ENCODE results near the gene SLC16A12. TPM values are rescaled to one million over a fixed set of nuclear protein-coding genes. Genes with fewer than 3 reads are reported as not detected.
"Not testable (repeated sequence)": the region's sequence is repeated elsewhere in the genome, so short reads cannot be mapped to it uniquely, and the experiment has no call there.

The SLC16A12 gene
- total RNA-seq, 1 experiment from 2014 or later = 1.0 TPM

- DNase-seq = no peak
- no TSS peak for BruUV-seq (replicated peaks)
- Mint-ChIP-seq H3K4me1 (ENCODE audit: low read depth, unreplicated experiment) (no peaks in the 10 kb centered on the region), H3K9me3 (ENCODE audit: low read depth, unreplicated experiment) (no peaks in the 10 kb centered on the region), H3K36me3 (ENCODE audit: insufficient read depth, unreplicated experiment) (peaks cover 4% of the 10 kb centered on the region), H3K27me3 (ENCODE audit: unreplicated experiment) (peaks cover 20% of the 10 kb centered on the region), H3K4me3 (ENCODE audit: low read depth, unreplicated experiment) (no peak overlapping the region), H3K27ac (ENCODE audit: unreplicated experiment) (no peak overlapping the region)
- no peak for TF ChIP-seq CTCF (IDR thresholded peaks at IDR 0.05; ENCODE audit: unreplicated experiment)
- intact Hi-C loops (cut with micrococcal nuclease; ENCODE audit: unreplicated experiment) = no loop called here
- CTCF ChIA-PET = no interaction called here
Measured at GRCh38 chr10:89537364-89537763, 2.0 kb upstream of the SLC16A12 start.

DNA sequence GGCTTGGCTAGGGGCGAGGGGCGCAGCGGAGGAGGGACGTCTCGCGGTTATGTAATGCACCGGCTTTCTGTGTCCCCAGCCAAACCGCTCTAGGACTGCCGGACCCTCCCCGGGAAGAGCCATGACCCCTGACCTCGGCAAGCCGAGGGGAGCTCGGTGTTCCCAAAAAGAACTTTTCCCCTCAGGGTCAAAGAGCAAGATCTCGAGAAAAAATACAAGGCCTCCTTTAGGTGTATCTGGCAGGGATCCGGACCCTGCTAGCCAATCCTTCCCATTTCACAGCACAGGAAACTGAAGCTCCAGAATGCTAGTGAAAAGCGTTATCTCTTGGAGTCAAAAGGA is 590 bp upstream of the SLC16A12 start:
- peaks cover 20% of the 10 kb centered on the region for H3K27me3 Mint-ChIP-seq (ENCODE audit: unreplicated experiment)
- peak overlapping the region; percentile 55 for H3K4me3 Mint-ChIP-seq (ENCODE audit: low read depth, unreplicated experiment)
- no peak overlapping the region for H3K27ac Mint-ChIP-seq (ENCODE audit: unreplicated experiment)
- DNase-seq = no peak
- CTCF ChIA-PET = no interaction called here
- BruUV-seq (replicated peaks) = no TSS peak
- intact Hi-C loops (cut with micrococcal nuclease; ENCODE audit: unreplicated experiment) = no loop called here
- no peaks in the 10 kb centered on the region for H3K4me1 Mint-ChIP-seq (ENCODE audit: low read depth, unreplicated experiment)
- TF ChIP-seq CTCF (IDR thresholded peaks at IDR 0.05; ENCODE audit: unreplicated experiment) = no peak
- no peaks in the 10 kb centered on the region for H3K9me3 Mint-ChIP-seq (ENCODE audit: low read depth, unreplicated experiment)
- H3K36me3 Mint-ChIP-seq (ENCODE audit: insufficient read depth, unreplicated experiment) = peaks cover 4% of the 10 kb centered on the region

GRCh38 chr10:89534826-89535166 is 598 bp downstream of the SLC16A12 start:
- BruUV-seq (replicated peaks) = no TSS peak
- Mint-ChIP-seq H3K9me3 (ENCODE audit: low read depth, unreplicated experiment) (no peaks in the 10 kb centered on the region), H3K4me1 (ENCODE audit: low read depth, unreplicated experiment) (no peaks in the 10 kb centered on the region), H3K27ac (ENCODE audit: unreplicated experiment) (no peak overlapping the region), H3K27me3 (ENCODE audit: unreplicated experiment) (peaks cover 20% of the 10 kb centered on the region), H3K4me3 (ENCODE audit: low read depth, unreplicated experiment) (peak overlapping the region; percentile 55), H3K36me3 (ENCODE audit: insufficient read depth, unreplicated experiment) (peaks cover 4% of the 10 kb centered on the region)
- TF ChIP-seq CTCF (IDR thresholded peaks at IDR 0.05; ENCODE audit: unreplicated experiment) = no peak
- CTCF ChIA-PET = no interaction called here
- no peak for DNase-seq
- intact Hi-C loops (cut with micrococcal nuclease; ENCODE audit: unreplicated experiment) = no loop called here

- Mint-ChIP-seq H3K4me1 (ENCODE audit: low read depth, unreplicated experiment) (no peaks in the 10 kb centered on the region), H3K4me3 (ENCODE audit: low read depth, unreplicated experiment) (no peak overlapping the region), H3K27me3 (ENCODE audit: unreplicated experiment) (peaks cover 11% of the 10 kb centered on the region), H3K27ac (ENCODE audit: unreplicated experiment) (no peak overlapping the region), H3K9me3 (ENCODE audit: low read depth, unreplicated experiment) (no peaks in the 10 kb centered on the region), H3K36me3 (ENCODE audit: insufficient read depth, unreplicated experiment) (peaks cover 4% of the 10 kb centered on the region)
- intact Hi-C loops (cut with micrococcal nuclease; ENCODE audit: unreplicated experiment) = no loop called here
- BruUV-seq (replicated peaks) = no TSS peak
- CTCF ChIA-PET = no interaction called here
- DNase-seq = no peak
- no peak for TF ChIP-seq CTCF (IDR thresholded peaks at IDR 0.05; ENCODE audit: unreplicated experiment)
Measured at GRCh38 chr10:89532476-89532875, 2.9 kb downstream of the SLC16A12 start.

DNA sequence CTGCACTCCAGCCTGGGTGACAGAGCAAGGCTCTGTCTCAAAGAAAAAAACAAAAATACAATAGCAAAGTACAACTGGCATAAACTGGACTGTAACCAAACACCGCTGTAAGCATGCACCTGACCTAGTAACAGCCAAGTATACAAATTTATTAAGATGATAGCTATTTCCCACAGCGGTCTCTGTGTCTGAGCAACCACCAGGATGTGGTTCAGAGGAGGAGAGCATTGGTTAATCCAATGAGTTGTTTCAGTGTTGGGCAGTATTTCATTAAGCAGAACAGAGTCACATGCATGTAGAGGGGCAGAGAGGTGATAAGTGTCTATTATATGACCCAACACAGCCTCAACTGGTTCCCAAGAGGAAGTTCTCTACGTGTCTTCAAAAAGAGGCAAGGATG is 4.0 kb downstream of the SLC16A12 start:
- no peaks in the 10 kb centered on the region for H3K9me3 Mint-ChIP-seq (ENCODE audit: low read depth, unreplicated experiment)
- no TSS peak for BruUV-seq (replicated peaks)

DNA sequence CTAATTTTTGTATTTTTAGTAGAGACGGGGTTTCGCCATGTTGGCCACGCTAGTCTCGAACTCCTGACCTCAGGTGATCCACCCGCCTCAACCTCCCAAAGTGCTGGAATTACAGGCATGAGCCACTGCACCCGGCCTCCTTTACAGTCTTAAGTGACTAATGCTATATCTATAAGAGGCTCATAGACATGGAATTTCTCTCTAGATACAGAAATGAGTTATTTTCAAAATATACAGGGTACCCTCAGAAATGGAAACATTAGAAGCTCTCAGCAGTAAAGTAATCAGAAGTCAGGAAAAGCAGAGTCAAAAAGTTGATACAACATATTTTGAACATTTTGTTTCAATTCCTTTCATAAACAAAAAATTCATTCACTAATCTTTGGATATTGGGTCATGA is 5.7 kb downstream of the SLC16A12 start:
- BruUV-seq (replicated peaks); H3K4me1 Mint-ChIP-seq (ENCODE audit: low read depth, unreplicated experiment); H3K36me3 Mint-ChIP-seq (ENCODE audit: insufficient read depth, unreplicated experiment); H3K9me3 Mint-ChIP-seq (ENCODE audit: low read depth, unreplicated experiment); DNase-seq; H3K4me3 Mint-ChIP-seq (ENCODE audit: low read depth, unreplicated experiment); H3K27ac Mint-ChIP-seq (ENCODE audit: unreplicated experiment); intact Hi-C loops (cut with micrococcal nuclease; ENCODE audit: unreplicated experiment): not testable (repeated sequence)
- peaks cover 11% of the 10 kb centered on the region for H3K27me3 Mint-ChIP-seq (ENCODE audit: unreplicated experiment)
- CTCF ChIA-PET = interaction anchor here (0.7 kb wide), 1 partner anchor 61 kb away, joined by 3 read pairs; no protein-coding TSS in a partner anchor

More for the DNA sequence above, 4.0 kb downstream of the SLC16A12 start:
- no peak for DNase-seq
- Mint-ChIP-seq H3K27me3 (ENCODE audit: unreplicated experiment) (peaks cover 11% of the 10 kb centered on the region), H3K36me3 (ENCODE audit: insufficient read depth, unreplicated experiment) (peaks cover 4% of the 10 kb centered on the region), H3K27ac (ENCODE audit: unreplicated experiment) (no peak overlapping the region), H3K4me1 (ENCODE audit: low read depth, unreplicated experiment) (no peaks in the 10 kb centered on the region), H3K4me3 (ENCODE audit: low read depth, unreplicated experiment) (no peak overlapping the region)
- no peak for TF ChIP-seq CTCF (IDR thresholded peaks at IDR 0.05; ENCODE audit: unreplicated experiment)
- intact Hi-C loops (cut with micrococcal nuclease; ENCODE audit: unreplicated experiment) = no loop called here
- CTCF ChIA-PET = no interaction called here
